ENCODE measurements around the gene CERS6.

CERS6 gene

GRCh38 chr2:168814939-168815907 is 359.2 kb downstream of the CERS6 start:
- no peak for DNase-seq

- no peak for DNase-seq
Observed at GRCh38 chr2:168816369-168816768, 360.3 kb downstream of the CERS6 start.

DNA sequence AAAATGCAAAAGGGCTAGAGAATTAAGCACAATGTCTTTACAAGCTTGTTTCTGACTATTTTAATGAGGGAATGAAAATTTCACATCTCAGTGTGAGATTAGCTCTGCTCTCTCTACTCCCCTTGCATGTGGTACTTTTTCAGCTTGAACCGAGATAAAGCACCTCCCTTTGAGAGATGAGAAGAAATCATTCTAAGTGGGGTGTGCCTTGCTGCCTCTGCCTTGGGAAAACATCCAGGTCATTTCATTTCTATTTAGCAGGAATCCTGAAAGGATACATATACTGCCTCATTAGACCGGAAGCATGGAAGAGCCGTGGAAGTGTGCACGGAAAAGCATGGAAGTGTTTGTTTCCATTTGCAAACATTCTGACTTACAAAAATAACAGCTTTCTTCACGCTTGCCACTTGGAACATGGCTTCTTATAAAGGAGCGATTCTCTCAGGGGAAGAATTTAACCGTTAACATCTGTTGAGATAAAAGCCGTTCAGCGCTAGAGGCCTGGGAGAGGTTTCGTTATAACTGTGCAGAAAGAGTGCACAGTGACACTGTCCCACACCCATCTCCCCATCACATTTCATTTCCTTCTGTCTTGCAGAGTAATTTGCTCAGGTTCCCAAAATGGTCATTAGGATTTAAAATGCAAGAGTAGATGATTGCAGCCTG is 363.1 kb downstream of the CERS6 start:
- no peak for DNase-seq

DNA sequence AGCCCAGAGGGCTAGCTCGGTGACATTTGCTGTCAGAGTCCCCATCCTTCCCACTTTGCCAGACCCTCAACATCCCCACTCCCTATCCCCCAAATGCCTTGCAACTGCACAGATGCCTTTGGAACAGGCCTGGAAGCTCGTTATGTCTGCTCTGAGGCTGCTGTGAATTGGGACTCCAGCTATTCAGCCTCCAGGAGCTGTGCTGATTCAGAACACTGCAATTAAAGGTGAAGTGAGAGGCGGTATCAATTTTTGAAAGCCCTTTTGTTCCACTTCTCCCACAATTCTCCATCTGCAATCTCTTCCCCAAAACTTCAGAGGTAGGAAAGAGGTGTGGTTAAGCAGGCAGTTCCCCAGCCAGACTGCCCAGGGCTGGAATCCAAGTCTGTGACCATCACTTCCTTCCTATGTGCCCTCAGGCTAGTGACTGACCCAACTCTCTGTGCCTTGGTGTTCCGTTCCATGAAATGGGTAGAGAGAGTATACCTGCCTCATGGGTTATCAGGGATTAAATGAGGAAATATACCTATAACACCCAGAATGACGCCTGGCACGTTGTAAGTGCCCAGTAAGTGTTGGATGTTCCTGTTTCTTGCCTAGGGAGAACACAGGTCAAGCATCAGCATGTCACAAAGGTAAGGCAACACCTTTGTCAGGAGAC is 363.9 kb downstream of the CERS6 start:
- DNase-seq = no peak

DNA sequence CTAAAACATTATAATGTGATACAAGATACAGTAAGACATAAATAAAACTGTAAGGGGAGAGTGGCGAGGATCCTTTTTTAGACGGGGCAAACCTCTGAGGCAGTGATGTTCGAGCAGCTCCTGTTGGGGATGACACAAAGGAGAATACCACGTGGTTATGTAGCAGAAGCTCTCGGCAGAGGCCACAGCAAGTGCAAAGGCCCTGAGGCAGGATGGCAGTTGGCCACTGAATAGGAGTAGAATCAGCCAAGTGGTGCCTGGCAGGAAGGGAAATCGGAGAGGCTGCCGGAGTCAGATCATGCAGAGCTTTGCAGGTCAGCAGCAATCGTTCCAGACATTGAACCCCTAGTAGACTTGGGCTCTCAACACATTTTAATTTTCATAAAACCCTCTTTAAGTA is 365.5 kb downstream of the CERS6 start:
- no peak for DNase-seq

GRCh38 chr2:168821992-168822391 is 365.9 kb downstream of the CERS6 start:
- DNase-seq = no peak

All from NCI-H2081 (cell line).